Measurements from ENCODE around the gene SYT2. TPM values are rescaled to one million over a fixed set of nuclear protein-coding genes. Genes with fewer than 3 reads are reported as not detected.
A peak's percentile ranks its signal among the peaks of the same experiment; 100 is the strongest.
"Not testable (repeated sequence)": the region's sequence is repeated elsewhere in the genome, so short reads cannot be mapped to it uniquely, and the experiment has no call there.

SYT2 gene
- total and polyA plus RNA-seq, 2 of the 13 experiments (the other 11 are each of a cell fraction or from before 2014, with no cell fraction given) = not detected

DNA sequence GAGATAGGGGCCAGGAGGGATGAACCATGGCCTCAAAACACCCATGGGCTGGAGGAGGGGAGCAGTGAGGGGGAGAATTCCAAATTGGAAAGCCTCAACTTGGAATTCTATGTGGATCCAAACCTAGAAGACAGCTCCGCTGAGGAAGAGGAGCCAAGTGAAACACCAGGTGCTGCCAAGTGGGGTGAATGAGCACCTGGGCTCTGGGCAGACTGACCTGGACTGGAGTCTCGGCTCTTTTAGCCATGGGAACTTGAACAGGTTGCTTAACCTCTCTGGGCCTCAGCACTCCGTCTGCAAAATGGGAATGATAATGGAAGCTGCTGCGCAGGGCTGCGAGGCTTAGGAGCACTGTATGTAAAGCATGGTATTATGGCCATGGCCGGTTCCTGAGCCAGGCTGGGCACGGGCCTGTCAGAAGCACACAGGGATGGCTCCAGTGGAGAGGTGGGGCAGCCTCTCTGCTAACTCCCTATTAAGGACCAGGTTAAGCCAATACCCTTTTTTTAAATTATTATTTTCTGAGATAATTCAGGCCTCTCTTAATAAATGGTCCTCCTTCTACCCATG lies 81.5 kb downstream of the SYT2 start (continued):
- TF ChIP-seq KAT7 (CRISPR knock-in tag; IDR thresholded peaks at IDR 0.05; ENCODE audit: borderline replicate concordance) = no peak
- no peak for TF ChIP-seq ZFY (CRISPR knock-in tag; IDR thresholded peaks at IDR 0.05)
- TF ChIP-seq, protein P1, sequence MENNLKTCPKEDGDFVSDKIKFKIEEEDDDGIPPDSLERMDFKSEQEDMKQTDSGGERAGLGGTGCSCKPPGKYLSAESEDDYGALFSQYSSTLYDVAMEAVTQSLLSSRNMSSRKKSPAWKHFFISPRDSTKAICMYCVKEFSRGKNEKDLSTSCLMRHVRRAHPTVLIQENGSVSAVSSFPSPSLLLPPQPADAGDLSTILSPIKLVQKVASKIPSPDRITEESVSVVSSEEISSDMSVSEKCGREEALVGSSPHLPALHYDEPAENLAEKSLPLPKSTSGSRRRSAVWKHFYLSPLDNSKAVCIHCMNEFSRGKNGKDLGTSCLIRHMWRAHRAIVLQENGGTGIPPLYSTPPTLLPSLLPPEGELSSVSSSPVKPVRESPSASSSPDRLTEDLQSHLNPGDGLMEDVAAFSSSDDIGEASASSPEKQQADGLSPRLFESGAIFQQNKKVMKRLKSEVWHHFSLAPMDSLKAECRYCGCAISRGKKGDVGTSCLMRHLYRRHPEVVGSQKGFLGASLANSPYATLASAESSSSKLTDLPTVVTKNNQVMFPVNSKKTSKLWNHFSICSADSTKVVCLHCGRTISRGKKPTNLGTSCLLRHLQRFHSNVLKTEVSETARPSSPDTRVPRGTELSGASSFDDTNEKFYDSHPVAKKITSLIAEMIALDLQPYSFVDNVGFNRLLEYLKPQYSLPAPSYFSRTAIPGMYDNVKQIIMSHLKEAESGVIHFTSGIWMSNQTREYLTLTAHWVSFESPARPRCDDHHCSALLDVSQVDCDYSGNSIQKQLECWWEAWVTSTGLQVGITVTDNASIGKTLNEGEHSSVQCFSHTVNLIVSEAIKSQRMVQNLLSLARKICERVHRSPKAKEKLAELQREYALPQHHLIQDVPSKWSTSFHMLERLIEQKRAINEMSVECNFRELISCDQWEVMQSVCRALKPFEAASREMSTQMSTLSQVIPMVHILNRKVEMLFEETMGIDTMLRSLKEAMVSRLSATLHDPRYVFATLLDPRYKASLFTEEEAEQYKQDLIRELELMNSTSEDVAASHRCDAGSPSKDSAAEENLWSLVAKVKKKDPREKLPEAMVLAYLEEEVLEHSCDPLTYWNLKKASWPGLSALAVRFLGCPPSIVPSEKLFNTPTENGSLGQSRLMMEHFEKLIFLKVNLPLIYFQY (CRISPR knock-in tag; IDR thresholded peaks at IDR 0.05; ENCODE audit: borderline replicate concordance) = no peak
- TF ChIP-seq GABPB1 (CRISPR knock-in tag; IDR thresholded peaks at IDR 0.05) = no peak
- TF ChIP-seq ZNF570 (CRISPR knock-in tag; IDR thresholded peaks at IDR 0.05; ENCODE audit: borderline replicate concordance) = no peak
- TF ChIP-seq MEIS2 (CRISPR knock-in tag; IDR thresholded peaks at IDR 0.05) = no peak

DNA sequence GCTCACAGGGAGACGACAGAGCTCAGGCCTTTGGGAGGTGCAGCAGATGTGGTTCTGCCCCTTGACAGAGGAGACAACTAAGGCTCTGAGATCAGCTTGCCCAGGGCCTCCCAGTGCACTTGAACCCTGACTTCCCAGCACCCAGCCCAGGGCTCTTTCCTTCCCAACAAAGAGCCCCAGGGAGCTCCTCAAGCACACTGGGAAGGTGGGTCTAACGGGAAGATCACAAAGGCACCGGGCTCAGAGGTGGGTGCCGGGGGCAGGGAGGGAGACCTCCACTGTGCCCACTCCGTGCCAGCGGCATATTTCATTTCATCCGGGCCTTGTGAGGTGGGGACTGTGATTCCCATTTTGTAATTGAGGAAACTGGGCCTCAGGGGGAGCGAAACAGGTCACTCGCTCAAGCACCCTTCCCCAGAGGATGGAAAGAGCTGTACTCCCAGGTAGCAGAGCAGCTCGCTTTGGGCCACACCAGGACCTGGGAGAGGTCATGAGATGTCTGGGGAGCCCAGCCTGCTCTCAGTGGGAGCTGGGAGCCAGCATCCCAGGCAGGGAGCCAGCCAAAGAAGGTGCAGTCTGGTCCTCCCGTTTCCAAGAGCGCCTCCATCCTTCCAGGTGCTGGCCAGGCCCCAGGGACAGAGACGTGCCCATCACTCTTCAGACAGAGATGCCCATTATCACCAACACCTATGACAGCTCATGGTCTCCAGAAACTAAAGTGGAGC lies 82.3 kb downstream of the SYT2 start:
- DNase-seq (ENCODE audit: low spot score) (no peak), ATAC-seq (no peak), FAIRE-seq (no peak)
- H2AFZ ChIP-seq (ENCODE audit: low read length) = no peak overlapping the region
- BruUV-seq (replicated peaks) = no TSS peak
- H4K20me1 ChIP-seq (ENCODE audit: insufficient read depth, low read length) = no peaks in the 10 kb centered on the region
- POLR2A ChIA-PET = no interaction called here
- no peak overlapping the region for H3K27ac ChIP-seq (ENCODE audit: extremely low read length, insufficient read depth, low read length)
- no peak overlapping the region for H3K9ac ChIP-seq (ENCODE audit: insufficient read depth, low read depth, low read length)
- peaks cover 9% of the 10 kb centered on the region; the same call in 1 of the 2 replicates for H3K4me1 ChIP-seq (ENCODE audit: insufficient read depth, low read length)
- CTCF ChIA-PET (ENCODE audit: low intra/inter-chr PET ratio, low total read pairs) = no interaction called here
- WGBS (ENCODE audit: low lambda C conversion rate) = 26% methylated on average over 10 of the region's 13 CpGs
- H3K79me2 ChIP-seq (ENCODE audit: insufficient read depth, low read length) = no peaks in the 10 kb centered on the region
- no peak for TF ChIP-seq MIER3 (CRISPR knock-in tag; IDR thresholded peaks at IDR 0.05; ENCODE audit: borderline replicate concordance)
- TF ChIP-seq TP53 (CRISPR knock-in tag; conservative IDR thresholded peaks at IDR 0.05) = no peak
- no peak for TF ChIP-seq ZNF562 (CRISPR knock-in tag; IDR thresholded peaks at IDR 0.05; ENCODE audit: borderline replicate concordance)
- no peak overlapping the region for H3K4me3 ChIP-seq (replicated peaks in 1 of 3; ENCODE audit: insufficient read depth in 1 of 3, low read depth in 2 of 3, low read length in 3 of 3)
- no peaks in the 10 kb centered on the region for H3K9me3 ChIP-seq (ENCODE audit: low read length)
- H3K27me3 ChIP-seq (ENCODE audit: control insufficient read depth in 1 of 2, insufficient read depth in 2 of 2, low read length in 2 of 2) = peaks cover 1 to 30% of the 10 kb centered on the region in 2 experiments; a peak in 4 of 5 replicates
- H3K4me2 ChIP-seq (ENCODE audit: low read depth, low read length) = no peak overlapping the region
- no peaks in the 10 kb centered on the region for H3K36me3 ChIP-seq (replicated peaks in 1 of 2; ENCODE audit: control insufficient read depth in 1 of 2, insufficient read depth in 2 of 2, low read length in 2 of 2)
- in situ Hi-C loops (cut with HindIII; ENCODE audit: extremely low pct_ligation_motif_present, low pct_unique_long_range_greater_than_20kb) (no loop called here), intact Hi-C loops (cut with micrococcal nuclease; ENCODE audit: unreplicated experiment) (no loop called here)

DNA sequence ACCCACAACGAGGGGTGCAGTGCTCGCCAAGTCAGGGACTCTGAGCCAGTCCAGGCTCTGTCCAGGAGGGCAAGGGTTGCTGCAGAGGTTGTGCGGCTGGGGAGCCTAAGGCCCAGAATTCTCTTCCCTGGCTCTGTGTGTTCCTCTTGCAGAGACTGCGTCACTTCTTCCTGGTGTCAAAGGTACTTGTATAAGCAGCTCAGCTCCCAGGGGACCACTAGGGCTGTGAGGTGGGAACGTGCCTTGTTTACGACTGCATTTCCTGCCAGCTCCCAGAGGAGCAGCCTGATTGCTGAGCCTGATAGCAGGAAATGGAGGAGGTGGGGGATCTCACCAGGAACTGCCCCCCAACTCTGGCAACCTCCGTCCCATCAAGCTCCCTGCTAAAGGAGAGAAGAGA lies 83.2 kb downstream of the SYT2 start:
- CTCF ChIA-PET (ENCODE audit: low intra/inter-chr PET ratio, low total read pairs); H3K4me3 ChIP-seq (replicated peaks in 1 of 3; ENCODE audit: insufficient read depth in 1 of 3, low read depth in 2 of 3, low read length in 3 of 3); DNase-seq (ENCODE audit: low spot score); BruUV-seq (replicated peaks); H3K36me3 ChIP-seq (replicated peaks in 1 of 2; ENCODE audit: control insufficient read depth in 1 of 2, insufficient read depth in 2 of 2, low read length in 2 of 2); FAIRE-seq; POLR2A ChIA-PET; intact Hi-C loops (cut with micrococcal nuclease; ENCODE audit: unreplicated experiment); in situ Hi-C loops (cut with HindIII; ENCODE audit: extremely low pct_ligation_motif_present, low pct_unique_long_range_greater_than_20kb); H4K20me1 ChIP-seq (ENCODE audit: insufficient read depth, low read length); H3K4me2 ChIP-seq (ENCODE audit: low read depth, low read length); H3K27ac ChIP-seq (ENCODE audit: extremely low read length, insufficient read depth, low read length); H3K9me3 ChIP-seq (ENCODE audit: low read length); H2AFZ ChIP-seq (ENCODE audit: low read length); H3K79me2 ChIP-seq (ENCODE audit: insufficient read depth, low read length); H3K9ac ChIP-seq (ENCODE audit: insufficient read depth, low read depth, low read length): not testable (repeated sequence)
- H3K27me3 ChIP-seq (ENCODE audit: control insufficient read depth in 1 of 2, insufficient read depth in 2 of 2, low read length in 2 of 2) = peaks cover 1 to 30% of the 10 kb centered on the region in 2 experiments; a peak in 4 of 5 replicates
- H3K4me1 ChIP-seq (ENCODE audit: insufficient read depth, low read length) = peaks cover 13% of the 10 kb centered on the region; the same call in 1 of the 2 replicates
- 0% methylated on average over 1 of the region's 7 CpGs for WGBS (ENCODE audit: low lambda C conversion rate)
- ATAC-seq = peak; percentile 15; the same call in 2 of the 3 replicates
